ENCODE data around the gene NUP107.
"Not testable (repeated sequence)": the region's sequence is repeated elsewhere in the genome, so short reads cannot be mapped to it uniquely, and the experiment has no call there.

Gene NUP107

DNA sequence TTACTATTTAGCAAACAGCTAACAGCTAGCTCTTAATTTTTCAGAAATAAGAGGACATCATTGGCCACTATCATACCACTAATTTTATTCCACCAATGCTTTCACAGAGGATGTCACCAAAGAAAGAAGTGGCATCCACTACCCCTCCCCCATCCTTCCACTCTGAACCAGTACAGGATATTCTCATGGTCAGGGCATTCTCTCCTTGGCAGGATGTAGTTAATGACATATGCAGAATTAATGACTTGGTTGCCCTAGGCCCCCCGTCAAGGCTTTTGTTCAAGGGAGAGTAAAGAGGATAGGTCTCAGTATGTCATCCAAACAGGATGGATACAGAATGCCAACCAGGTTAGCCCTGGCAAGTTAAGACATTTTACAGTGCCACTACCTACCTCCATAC, 18.9 kb upstream of the NUP107 start:
- H3K4me1 ChIP-seq (ENCODE audit: control insufficient read depth, low read depth, low read length), result peaks cover 5% of the 10 kb centered on the region
- no peak overlapping the region for H3K27ac ChIP-seq (ENCODE audit: low read length)
- H3K36me3 ChIP-seq (ENCODE audit: control insufficient read depth, low read depth, low read length), result no peaks in the 10 kb centered on the region
- H3K4me3 ChIP-seq (ENCODE audit: low read length), result no peak overlapping the region
- no peak overlapping the region for H3K9ac ChIP-seq (ENCODE audit: low read length)
- H3K9me3 ChIP-seq (ENCODE audit: control insufficient read depth, low read depth, low read length), result no peaks in the 10 kb centered on the region
- H3K27me3 ChIP-seq (ENCODE audit: control insufficient read depth, insufficient read depth, low read length), result no peaks in the 10 kb centered on the region

DNA sequence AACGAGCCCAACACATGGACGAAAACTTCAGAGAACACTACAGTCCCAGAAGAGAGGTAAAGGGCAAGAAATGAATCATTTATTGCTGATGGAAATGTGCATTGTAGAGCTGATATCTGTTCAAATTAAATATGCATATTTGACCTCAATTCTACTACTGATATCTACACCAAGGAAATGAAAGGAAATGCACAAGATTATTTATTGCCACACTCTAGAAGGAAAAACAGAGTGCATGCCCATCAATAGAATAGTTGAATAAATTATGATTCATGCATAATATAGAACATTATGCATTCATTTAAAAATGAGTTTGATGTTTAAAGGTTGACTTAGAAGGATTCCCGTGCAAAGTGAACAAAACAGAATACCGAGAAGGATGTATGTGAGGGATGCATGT, 15.6 kb upstream of the NUP107 start:
- H3K36me3 ChIP-seq (ENCODE audit: control insufficient read depth, low read depth, low read length), result no peaks in the 10 kb centered on the region
- H3K27ac ChIP-seq (ENCODE audit: low read length), result no peak overlapping the region
- H3K4me1 ChIP-seq (ENCODE audit: control insufficient read depth, low read depth, low read length), result peaks cover 5% of the 10 kb centered on the region
- H3K4me3 ChIP-seq (ENCODE audit: low read length), result no peak overlapping the region
- no peaks in the 10 kb centered on the region for H3K27me3 ChIP-seq (ENCODE audit: control insufficient read depth, insufficient read depth, low read length)
- no peak overlapping the region for H3K9ac ChIP-seq (ENCODE audit: low read length)
- H3K9me3 ChIP-seq (ENCODE audit: control insufficient read depth, low read depth, low read length), result no peaks in the 10 kb centered on the region

GRCh38 chr12:68673788-68674187, 13.0 kb upstream of the NUP107 start:
- H3K9me3 ChIP-seq (ENCODE audit: control insufficient read depth, low read depth, low read length), result no peaks in the 10 kb centered on the region
- no peaks in the 10 kb centered on the region for H3K27me3 ChIP-seq (ENCODE audit: control insufficient read depth, insufficient read depth, low read length)
- no peaks in the 10 kb centered on the region for H3K4me1 ChIP-seq (ENCODE audit: control insufficient read depth, low read depth, low read length)
- H3K4me3 ChIP-seq (ENCODE audit: low read length), result no peak overlapping the region
- no peaks in the 10 kb centered on the region for H3K36me3 ChIP-seq (ENCODE audit: control insufficient read depth, low read depth, low read length)
- no peak overlapping the region for H3K9ac ChIP-seq (ENCODE audit: low read length)
- H3K27ac ChIP-seq (ENCODE audit: low read length), result no peak overlapping the region

DNA sequence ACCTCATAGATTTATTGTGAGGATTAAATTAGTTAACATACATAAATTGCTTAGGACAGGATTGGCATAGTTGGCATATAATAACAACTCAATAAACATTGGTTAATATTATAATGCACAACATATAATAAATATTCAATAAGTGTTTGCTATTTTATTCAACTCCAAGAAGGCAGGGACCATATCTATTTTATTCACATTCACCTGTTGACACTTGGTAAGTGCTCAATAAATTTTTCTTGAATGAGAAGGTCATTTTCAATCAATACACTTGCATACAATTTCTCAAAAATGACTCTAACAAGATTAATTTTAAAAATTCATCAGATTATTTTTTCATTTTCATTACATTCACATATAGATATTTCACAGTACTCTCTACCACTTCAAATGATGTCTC, 12.4 kb upstream of the NUP107 start:
- H3K27ac ChIP-seq (ENCODE audit: low read length), result no peak overlapping the region
- H3K9me3 ChIP-seq (ENCODE audit: control insufficient read depth, low read depth, low read length), result no peaks in the 10 kb centered on the region
- no peaks in the 10 kb centered on the region for H3K4me1 ChIP-seq (ENCODE audit: control insufficient read depth, low read depth, low read length)
- H3K36me3 ChIP-seq (ENCODE audit: control insufficient read depth, low read depth, low read length), result no peaks in the 10 kb centered on the region
- no peak overlapping the region for H3K4me3 ChIP-seq (ENCODE audit: low read length)
- no peaks in the 10 kb centered on the region for H3K27me3 ChIP-seq (ENCODE audit: control insufficient read depth, insufficient read depth, low read length)
- H3K9ac ChIP-seq (ENCODE audit: low read length), result no peak overlapping the region

DNA sequence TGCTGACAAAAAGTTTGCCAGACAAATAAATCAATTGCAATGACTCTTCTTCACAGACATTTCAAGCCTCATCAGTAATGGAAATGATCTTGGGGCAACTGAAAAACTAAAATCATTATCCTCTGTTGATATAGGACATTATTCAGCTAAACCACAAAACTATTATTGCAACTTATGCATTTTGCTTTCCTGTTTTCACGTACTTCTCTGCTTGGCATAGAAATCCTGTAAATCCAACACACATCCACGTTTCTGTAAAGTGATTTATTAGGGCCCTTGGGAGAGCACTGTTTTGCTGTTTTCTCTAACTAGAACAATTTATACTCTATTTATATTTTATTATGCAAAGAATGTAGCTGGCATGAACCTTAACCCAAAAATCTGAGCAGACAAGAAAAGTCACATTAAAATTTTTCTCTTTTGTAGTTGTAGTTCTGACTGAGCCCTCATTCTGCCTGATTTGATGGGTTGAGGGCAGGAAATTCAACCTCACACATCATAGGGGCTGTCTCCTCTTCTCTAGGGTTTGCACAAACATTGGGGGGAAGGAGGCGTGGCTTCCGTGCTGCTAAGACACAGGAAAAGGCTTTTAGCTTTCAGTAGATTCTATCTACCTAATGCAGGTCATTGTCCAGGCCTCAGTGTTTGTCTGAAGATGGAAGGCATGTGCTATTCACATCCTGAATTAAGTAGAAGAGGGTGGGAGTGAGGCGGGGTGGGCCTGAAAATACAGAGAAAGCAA, 11.5 kb upstream of the NUP107 start:
- no peaks in the 10 kb centered on the region for H3K9me3 ChIP-seq (ENCODE audit: control insufficient read depth, low read depth, low read length)
- no peak overlapping the region for H3K9ac ChIP-seq (ENCODE audit: low read length)
- H3K36me3 ChIP-seq (ENCODE audit: control insufficient read depth, low read depth, low read length), result no peaks in the 10 kb centered on the region
- H3K27me3 ChIP-seq (ENCODE audit: control insufficient read depth, insufficient read depth, low read length), result no peaks in the 10 kb centered on the region
- no peak overlapping the region for H3K27ac ChIP-seq (ENCODE audit: low read length)
- no peaks in the 10 kb centered on the region for H3K4me1 ChIP-seq (ENCODE audit: control insufficient read depth, low read depth, low read length)
- H3K4me3 ChIP-seq (ENCODE audit: low read length), result no peak overlapping the region

GRCh38 chr12:68676854-68677253, 9.9 kb upstream of the NUP107 start:
- not testable (repeated sequence) for H3K36me3 ChIP-seq (ENCODE audit: control insufficient read depth, low read depth, low read length); H3K9ac ChIP-seq (ENCODE audit: low read length); H3K27ac ChIP-seq (ENCODE audit: low read length); H3K27me3 ChIP-seq (ENCODE audit: control insufficient read depth, insufficient read depth, low read length); H3K9me3 ChIP-seq (ENCODE audit: control insufficient read depth, low read depth, low read length); H3K4me1 ChIP-seq (ENCODE audit: control insufficient read depth, low read depth, low read length); H3K4me3 ChIP-seq (ENCODE audit: low read length)

- Histone ChIP-seq H3K27ac (ENCODE audit: low read length) (peak overlapping the region; percentile 87), H3K36me3 (ENCODE audit: control insufficient read depth, low read depth, low read length) (peaks cover 10% of the 10 kb centered on the region), H3K4me1 (ENCODE audit: control insufficient read depth, low read depth, low read length) (peaks cover 5% of the 10 kb centered on the region), H3K27me3 (ENCODE audit: control insufficient read depth, insufficient read depth, low read length) (no peaks in the 10 kb centered on the region), H3K9me3 (ENCODE audit: control insufficient read depth, low read depth, low read length) (no peaks in the 10 kb centered on the region), H3K4me3 (ENCODE audit: low read length) (peak overlapping the region; percentile 75), H3K9ac (ENCODE audit: low read length) (peak overlapping the region; percentile 74)
These were observed 550 bp upstream of the NUP107 start for GRCh38 chr12:68686262-68686594.

DNA sequence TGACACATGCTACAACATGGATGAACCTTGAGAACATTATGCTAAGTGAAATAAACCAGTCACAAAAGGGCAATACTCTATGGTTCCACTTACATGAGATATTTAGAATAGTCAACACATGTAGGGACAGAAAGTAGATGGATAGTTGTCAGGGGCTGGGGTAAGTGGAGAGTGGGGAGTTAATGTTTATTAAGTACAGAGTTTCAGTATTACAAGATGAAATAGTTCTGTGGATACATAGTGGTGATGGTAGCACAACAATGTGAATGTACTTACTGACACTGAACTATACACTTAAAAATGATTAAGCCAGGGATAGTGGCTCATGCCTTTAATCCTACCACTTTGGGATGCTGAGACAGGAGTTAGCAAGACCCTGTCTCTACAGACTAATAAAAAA, 8.7 kb downstream of the NUP107 start:
- Histone ChIP-seq H3K36me3 (ENCODE audit: control insufficient read depth, low read depth, low read length) (peaks cover 84% of the 10 kb centered on the region), H3K9me3 (ENCODE audit: control insufficient read depth, low read depth, low read length) (no peaks in the 10 kb centered on the region), H3K27ac (ENCODE audit: low read length) (no peak overlapping the region), H3K4me3 (ENCODE audit: low read length) (no peak overlapping the region), H3K27me3 (ENCODE audit: control insufficient read depth, insufficient read depth, low read length) (no peaks in the 10 kb centered on the region), H3K9ac (ENCODE audit: low read length) (no peak overlapping the region), H3K4me1 (ENCODE audit: control insufficient read depth, low read depth, low read length) (no peaks in the 10 kb centered on the region)

- Histone ChIP-seq H3K4me1 (ENCODE audit: control insufficient read depth, low read depth, low read length) (no peaks in the 10 kb centered on the region), H3K27me3 (ENCODE audit: control insufficient read depth, insufficient read depth, low read length) (no peaks in the 10 kb centered on the region), H3K27ac (ENCODE audit: low read length) (no peak overlapping the region), H3K4me3 (ENCODE audit: low read length) (no peak overlapping the region), H3K9ac (ENCODE audit: low read length) (no peak overlapping the region), H3K36me3 (ENCODE audit: control insufficient read depth, low read depth, low read length) (peaks cover 72% of the 10 kb centered on the region), H3K9me3 (ENCODE audit: control insufficient read depth, low read depth, low read length) (no peaks in the 10 kb centered on the region)
These were observed 12.7 kb downstream of the NUP107 start for GRCh38 chr12:68699486-68699885.

GRCh38 chr12:68727776-68728175, 41.0 kb downstream of the NUP107 start:
- peaks cover 67% of the 10 kb centered on the region for H3K36me3 ChIP-seq (ENCODE audit: control insufficient read depth, low read depth, low read length)
- H3K9ac ChIP-seq (ENCODE audit: low read length), result no peak overlapping the region
- no peaks in the 10 kb centered on the region for H3K27me3 ChIP-seq (ENCODE audit: control insufficient read depth, insufficient read depth, low read length)
- no peak overlapping the region for H3K27ac ChIP-seq (ENCODE audit: low read length)
- H3K4me3 ChIP-seq (ENCODE audit: low read length), result no peak overlapping the region
- H3K4me1 ChIP-seq (ENCODE audit: control insufficient read depth, low read depth, low read length), result no peaks in the 10 kb centered on the region
- no peaks in the 10 kb centered on the region for H3K9me3 ChIP-seq (ENCODE audit: control insufficient read depth, low read depth, low read length)

GRCh38 chr12:68733661-68734071, 46.9 kb downstream of the NUP107 start:
- Histone ChIP-seq H3K4me1 (ENCODE audit: control insufficient read depth, low read depth, low read length) (no peaks in the 10 kb centered on the region), H3K27ac (ENCODE audit: low read length) (no peak overlapping the region), H3K9me3 (ENCODE audit: control insufficient read depth, low read depth, low read length) (no peaks in the 10 kb centered on the region), H3K4me3 (ENCODE audit: low read length) (no peak overlapping the region), H3K27me3 (ENCODE audit: control insufficient read depth, insufficient read depth, low read length) (no peaks in the 10 kb centered on the region), H3K36me3 (ENCODE audit: control insufficient read depth, low read depth, low read length) (peaks cover 70% of the 10 kb centered on the region), H3K9ac (ENCODE audit: low read length) (no peak overlapping the region)

DNA sequence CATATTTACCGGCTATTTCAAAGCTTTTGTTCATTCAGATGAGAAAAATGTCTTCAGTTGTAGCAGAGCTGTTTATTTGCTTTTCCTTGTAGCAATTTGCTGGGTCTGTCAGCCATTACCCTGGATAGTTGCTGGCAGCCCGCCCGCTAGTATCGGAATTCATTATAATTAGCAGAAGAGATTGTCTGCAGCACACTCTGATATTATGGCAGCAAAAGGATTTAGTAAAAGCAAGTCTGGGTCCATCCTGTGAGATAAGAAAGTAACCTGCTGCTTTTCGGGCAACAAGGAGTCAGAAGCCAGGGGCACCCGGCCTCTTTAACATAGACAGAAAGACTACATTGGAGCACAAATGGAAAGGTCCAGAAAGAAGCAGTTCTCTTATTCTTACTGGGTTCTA, 53.1 kb downstream of the NUP107 start:
- H3K27ac ChIP-seq (ENCODE audit: low read length), result no peak overlapping the region
- no peaks in the 10 kb centered on the region for H3K27me3 ChIP-seq (ENCODE audit: control insufficient read depth, insufficient read depth, low read length)
- H3K4me1 ChIP-seq (ENCODE audit: control insufficient read depth, low read depth, low read length), result no peaks in the 10 kb centered on the region
- H3K9ac ChIP-seq (ENCODE audit: low read length), result no peak overlapping the region
- H3K4me3 ChIP-seq (ENCODE audit: low read length), result no peak overlapping the region
- H3K9me3 ChIP-seq (ENCODE audit: control insufficient read depth, low read depth, low read length), result no peaks in the 10 kb centered on the region
- H3K36me3 ChIP-seq (ENCODE audit: control insufficient read depth, low read depth, low read length), result peaks cover 70% of the 10 kb centered on the region
